Peyer's patch (tissue), 4 donors: Measurements from ENCODE around the gene TNFRSF13B.

Experiments used
- POLR2A ChIP-seq, 2 donors: fragments of 450-650 bp; IDR thresholded peaks; one replicate each; pipeline ENCODE4 v1.5.1; 2017; ENCODE audit warnings: antibody characterized with exemption in 2 of 2, mild to moderate bottlenecking in 2 of 2, moderate library complexity in 2 of 2
- TF ChIP-seq, protein P1 (sequence below), 6 experiments: fragments of 450-650 bp in 4 of 6; fragments of 200-600 bp in 2 of 6; sonication (generic) in 1 of 6; IDR thresholded peaks; one replicate each; pipeline ENCODE4 v1.5.1; 2017 to 2019; ENCODE audit warnings: antibody characterized with exemption in 6 of 6, mild to moderate bottlenecking in 3 of 6, moderate library complexity in 1 of 6

DNA sequence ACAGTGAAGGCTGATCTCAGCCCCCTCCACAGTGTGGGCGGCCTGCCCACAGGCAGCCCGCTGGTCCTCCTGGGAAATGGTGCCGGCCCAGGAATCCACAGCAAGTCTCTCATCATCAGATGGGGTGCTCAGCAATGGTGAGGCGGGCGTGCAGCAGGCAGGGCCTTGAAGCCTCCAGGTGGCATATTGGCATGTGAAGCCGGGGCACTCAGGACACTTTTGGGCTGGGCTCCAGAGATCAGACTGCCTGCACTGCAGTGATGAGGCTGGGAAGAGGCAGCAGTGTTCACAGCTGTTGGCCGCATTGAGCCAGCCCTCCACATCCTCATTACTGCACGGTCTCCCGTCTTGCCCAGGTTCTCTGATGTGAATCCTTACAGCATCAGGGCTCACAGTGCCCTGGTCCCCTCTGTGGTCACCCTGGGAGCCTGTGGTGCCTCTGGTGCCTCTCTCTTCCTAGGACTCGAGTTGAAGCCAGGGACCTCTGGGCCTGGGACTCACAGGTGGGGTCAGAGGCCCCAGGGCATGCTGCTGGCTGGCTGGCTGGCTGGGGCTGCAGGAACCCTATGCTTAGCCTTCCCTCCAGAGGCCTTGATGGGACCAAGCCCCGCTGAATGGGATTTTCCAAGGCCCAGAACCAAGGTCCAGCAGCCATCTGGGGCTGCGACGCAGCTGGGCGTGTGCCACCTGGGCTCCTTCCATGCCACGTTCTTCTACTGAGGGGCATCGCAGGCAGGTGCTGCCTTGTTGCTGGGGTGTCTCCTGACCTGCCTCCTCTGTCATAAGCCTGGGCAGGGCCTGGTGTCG lies 48.6 kb downstream of the TNFRSF13B start:
- TF ChIP-seq, protein P1, sequence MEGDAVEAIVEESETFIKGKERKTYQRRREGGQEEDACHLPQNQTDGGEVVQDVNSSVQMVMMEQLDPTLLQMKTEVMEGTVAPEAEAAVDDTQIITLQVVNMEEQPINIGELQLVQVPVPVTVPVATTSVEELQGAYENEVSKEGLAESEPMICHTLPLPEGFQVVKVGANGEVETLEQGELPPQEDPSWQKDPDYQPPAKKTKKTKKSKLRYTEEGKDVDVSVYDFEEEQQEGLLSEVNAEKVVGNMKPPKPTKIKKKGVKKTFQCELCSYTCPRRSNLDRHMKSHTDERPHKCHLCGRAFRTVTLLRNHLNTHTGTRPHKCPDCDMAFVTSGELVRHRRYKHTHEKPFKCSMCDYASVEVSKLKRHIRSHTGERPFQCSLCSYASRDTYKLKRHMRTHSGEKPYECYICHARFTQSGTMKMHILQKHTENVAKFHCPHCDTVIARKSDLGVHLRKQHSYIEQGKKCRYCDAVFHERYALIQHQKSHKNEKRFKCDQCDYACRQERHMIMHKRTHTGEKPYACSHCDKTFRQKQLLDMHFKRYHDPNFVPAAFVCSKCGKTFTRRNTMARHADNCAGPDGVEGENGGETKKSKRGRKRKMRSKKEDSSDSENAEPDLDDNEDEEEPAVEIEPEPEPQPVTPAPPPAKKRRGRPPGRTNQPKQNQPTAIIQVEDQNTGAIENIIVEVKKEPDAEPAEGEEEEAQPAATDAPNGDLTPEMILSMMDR (IDR thresholded peaks at IDR 0.05) = no peak
- no peak for TF ChIP-seq POLR2A (IDR thresholded peaks at IDR 0.05)
